GM18870 (cell line): ENCODE data around the gene FREM1.

Source experiments
- ATAC-seq: cut with Tn5 transposase; IDR thresholded peaks from one replicate; pipeline ENCODE4 v1.9.1; 2021; ENCODE audit warnings: moderate library complexity; ENCODE audit not compliant: unreplicated experiment

The FREM1 gene

DNA sequence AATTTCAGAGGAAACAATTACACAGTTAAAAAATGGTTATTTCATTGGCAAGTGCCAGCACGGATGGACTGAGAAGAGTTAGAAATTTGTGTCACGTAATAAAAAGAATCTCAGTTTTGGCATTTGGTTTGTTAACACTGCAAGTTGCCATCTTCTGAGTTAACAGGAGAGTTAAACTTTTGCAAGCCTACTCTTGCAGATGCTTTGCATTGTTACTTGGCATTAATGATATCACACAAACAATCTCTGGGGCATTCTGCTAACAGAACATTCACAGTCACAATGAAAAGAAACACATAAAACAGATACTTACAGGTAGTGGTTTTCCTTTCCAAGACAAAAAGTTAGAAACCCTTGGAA lies 647 bp downstream of the FREM1 start:
- no peak for ATAC-seq

DNA sequence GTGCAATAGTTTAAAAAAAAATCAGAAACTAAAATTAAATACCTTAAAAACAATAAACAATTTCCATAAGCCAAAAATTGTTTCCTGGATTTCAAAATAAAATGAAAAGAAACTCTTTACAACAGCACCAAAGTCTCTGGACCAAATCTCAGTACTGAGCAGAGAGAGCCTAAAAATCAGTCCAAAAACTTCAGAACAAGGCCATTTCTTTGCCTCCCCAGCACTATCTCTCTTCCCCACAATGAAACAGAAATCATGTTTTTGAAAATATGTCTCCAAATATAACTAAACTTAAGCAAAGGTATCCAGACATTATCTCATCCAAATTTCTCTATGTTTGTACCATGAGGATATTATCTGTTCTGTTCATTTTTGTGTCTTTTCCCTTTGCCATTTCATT lies 1.0 kb downstream of the FREM1 start:
- no peak for ATAC-seq

DNA sequence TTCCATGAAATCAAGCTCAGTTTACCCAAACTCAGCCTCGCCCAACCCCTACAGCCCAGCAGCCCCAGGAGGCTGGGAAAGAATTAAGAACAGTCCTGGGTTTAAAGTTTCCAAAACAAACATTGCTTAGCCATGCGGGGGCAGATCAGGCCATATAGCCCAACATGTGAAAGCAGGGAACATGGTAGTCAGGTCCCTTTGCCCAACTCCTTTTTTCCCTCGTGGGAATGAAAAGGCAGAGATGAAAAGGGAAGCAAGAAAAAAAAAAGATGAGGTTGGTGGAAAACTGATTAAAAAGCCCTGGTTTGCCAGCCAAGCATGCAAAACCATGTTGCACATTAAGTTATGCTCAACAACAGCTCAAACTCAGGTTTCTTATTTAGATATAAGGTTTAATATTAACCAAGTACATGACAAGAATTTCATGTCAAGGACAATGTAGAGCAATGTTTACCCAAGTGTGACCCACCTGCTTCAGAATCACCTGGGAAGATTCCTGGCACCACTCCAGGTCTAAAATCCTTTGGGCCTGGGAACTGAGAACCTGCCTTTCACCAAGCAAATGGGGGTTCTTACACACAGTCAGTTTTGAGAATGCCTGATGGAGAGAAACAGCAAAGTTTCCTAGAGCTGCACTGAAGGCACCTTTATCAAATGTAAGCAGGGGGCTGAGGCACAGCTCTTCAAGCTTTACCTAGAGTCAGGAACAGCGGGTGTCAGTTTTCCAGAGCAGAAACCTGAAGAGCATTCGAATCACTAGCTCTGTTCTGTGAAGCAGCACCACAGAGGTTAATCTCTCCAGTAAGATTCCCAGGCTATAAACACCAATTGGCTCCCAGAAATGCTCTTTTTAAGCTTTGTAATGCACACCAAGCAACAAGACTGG lies 1.7 kb downstream of the FREM1 start:
- ATAC-seq: peak; percentile 41

DNA sequence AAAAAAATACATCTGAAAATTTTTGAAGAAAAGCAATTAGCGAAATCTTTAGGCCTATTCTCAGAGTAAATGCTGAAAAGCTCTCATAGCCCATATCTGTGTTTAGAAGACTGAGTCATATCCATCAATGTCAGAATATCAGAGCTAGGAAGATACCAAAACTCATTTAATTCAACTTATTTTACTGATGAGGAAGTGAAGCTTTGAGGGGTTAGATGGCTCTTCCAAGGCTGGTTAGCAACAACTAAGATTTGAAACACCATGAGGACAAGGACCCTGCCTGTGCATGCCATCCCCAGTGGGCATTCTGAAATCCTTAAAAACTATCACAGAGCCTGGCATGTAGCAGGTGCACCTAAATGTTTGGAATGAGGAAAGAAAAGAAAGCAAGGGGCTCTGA lies 2.5 kb downstream of the FREM1 start:
- no peak for ATAC-seq

DNA sequence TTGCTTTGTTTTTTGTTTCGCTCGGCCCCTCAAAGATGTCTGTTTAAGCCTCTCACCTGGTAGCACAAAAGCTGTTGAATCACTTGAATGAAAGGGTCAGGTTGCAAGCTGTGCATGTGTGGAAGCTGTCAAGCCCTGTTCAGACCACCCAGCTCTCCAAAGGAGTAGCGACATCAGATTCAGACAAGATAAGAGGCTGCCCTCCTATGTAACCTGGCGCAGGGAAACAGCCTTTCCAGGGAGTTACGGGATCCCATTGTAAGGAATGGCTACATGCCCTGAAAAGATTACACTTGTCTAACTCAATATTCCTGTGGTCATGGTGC lies 2.9 kb downstream of the FREM1 start:
- ATAC-seq: no peak

DNA sequence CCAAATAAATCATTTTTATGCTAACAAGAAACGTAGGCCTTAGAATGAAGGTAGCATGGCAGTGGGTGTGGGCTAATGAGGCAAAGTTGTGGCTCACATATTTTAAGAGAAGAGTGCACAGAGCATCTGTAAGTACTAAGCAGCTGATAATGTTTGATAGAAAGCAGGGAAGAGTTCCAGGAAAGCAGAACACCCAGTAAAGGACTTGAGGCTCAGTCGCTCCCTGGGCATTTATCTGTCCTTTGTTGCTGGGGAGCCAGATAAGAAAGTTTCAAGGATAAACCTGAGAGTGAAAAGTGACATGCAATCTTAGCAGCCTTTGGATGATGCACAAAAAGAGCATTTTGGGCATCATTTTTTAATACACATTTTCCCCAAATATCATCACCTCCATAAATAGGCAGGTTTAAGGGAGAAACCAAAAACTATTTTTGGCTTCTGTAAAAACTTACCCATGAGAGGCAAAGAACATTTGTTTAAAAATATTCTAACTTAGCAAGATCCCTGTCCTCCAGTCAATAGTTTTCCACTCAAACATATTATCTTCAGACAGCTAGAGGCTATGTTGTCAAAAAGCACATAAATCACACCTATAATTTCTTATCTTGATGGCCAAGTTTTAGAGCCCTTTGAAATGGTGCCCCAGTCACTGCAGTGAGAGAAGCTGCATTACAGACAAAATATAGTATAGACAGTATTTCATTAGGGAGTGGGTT lies 3.4 kb downstream of the FREM1 start:
- no peak for ATAC-seq

DNA sequence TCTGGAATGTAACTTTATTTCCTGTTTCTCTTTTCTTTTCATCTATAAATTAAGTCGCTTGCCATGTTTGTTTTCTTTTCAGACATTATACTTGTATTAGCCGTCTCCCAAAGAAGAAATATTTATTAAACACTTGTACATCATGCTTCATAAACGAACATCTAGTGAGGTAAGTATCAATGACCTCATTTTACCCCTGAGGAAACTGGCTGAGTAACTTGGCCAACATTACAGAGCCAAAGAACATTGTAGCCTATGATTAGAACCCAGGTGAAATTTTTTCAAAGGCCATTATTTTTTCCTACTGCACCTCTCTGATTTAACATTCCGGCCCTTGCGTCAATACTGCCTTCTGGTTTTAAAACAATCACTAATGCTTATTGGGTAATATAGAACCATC lies 4.2 kb downstream of the FREM1 start:
- ATAC-seq: no peak

DNA sequence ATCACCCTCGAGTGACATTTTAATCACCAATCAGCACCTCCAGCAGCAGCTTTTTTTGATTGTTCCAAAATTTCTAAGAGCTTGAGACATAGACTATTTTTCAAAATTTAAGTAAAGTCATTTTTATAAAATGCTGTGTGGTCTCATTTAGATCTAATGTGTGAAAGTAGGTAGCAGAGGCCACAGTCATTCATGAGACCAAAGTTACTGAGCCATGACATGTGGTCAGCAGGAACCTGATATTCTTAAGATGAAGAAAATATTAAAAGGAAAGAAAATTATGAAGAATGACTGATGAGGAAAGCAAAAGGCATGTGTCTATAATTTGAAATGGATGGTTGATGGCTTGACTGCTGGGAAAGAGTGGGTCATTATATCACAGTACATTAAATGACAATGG lies 7.2 kb downstream of the FREM1 start:
- no peak for ATAC-seq

DNA sequence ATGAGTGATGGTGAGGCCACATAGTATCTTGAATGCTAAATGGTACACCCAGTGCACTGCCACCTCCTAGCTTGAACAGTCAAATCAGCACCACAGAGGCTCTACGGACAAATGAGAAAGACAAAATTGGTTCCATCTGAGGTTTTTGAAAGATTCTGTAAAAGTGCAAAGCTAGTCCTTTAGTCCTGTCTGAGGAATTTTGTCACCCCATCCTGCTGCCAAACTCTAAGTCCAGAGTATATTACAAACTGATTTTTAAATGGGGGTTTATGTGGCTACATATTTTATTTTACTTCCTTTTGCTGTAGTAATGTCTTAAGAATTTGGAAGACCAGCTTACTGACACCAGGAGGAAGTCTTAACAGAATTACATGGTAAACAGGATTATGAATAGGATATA lies 7.7 kb downstream of the FREM1 start:
- ATAC-seq: no peak

DNA sequence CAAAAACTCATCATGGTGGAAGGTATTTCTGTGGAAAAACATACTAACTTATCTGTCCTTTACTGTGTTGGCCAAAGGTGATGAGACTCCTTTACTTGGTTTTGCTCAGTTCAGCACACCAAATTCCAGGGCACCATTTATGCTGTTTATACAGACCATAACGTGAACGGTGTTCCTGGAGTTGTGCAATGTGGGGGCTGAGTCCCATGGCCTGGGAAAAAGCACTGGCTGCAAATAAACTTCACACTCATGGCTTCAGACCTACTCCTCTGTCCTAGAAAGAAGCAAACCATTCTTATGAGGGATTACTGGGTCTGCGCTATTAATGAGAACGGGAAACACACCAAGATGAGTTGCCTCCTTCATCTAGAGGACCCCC lies 10.4 kb downstream of the FREM1 start:
- ATAC-seq: no peak

DNA sequence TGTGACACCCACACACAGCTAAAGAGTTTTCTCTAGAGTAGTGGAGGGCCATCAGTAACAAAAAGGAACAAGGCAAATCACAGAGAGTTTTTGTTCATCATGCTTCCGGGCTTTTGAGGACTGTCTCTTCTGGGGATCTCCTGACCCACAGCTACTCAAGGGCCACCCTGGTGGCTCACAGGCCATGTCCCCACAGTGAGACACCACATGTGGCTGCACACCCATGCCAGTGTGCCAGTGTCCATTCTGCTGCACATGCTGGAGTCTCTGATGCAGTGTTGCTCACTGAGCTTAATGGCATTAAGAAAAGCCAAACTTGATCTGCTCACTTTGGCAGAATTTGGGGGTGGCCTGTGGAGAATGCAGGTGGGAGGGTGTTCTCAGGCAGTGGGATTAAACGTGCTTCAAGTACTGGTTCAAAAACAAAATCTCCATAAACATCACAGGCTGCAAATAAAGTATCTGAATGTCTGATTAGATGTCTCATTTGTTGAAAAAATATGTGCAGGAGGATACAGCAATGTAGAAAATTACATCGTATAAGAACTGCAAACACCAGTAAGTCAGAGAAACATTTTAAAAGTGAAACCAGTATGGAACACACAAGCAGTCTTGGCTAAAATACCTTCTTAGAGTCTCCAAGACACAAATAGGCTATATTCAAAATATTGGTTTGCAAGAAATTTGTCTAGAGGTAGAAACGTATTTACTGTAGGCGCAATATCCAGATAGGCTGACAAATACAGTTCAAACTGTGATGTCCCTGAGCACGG lies 11.0 kb downstream of the FREM1 start:
- ATAC-seq: no peak

DNA sequence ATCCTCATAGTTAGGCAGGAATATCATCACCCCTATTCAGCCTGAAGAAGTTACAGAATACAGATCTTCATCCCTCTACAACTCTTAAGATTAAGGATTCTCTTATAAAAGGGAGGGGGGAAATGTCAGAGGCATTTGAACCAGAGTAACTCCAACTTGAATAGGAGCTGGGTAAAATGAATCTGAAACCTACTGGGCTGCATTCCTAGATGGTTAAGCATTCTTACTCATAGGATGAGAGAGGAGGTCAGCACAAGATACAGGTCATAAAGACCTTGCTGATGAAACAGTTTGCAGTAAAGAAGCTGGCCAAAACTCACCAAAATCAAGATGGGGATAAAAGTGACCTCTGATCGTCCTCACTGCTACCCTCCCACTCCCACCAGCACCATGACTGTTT lies 14.4 kb downstream of the FREM1 start:
- no peak for ATAC-seq

DNA sequence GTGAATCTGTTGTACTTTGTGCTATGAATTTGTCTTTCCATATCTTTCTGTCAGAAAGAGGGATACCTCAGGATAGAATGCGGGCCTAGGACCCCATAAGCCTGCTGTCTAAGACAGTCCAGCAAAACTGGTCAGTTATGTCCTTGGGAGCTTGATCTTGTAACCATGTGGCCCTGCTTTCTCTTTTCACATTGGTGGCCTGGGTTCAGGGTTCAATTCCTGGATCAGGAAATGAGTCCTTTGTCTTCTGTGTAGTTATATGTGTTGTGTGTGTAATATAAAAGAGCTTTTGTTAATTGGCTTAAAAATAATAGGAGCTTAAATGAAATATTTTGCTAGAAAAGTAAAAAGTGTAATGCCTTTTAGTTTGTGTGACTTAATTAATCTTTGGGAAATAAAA lies 16.9 kb downstream of the FREM1 start:
- no peak for ATAC-seq

DNA sequence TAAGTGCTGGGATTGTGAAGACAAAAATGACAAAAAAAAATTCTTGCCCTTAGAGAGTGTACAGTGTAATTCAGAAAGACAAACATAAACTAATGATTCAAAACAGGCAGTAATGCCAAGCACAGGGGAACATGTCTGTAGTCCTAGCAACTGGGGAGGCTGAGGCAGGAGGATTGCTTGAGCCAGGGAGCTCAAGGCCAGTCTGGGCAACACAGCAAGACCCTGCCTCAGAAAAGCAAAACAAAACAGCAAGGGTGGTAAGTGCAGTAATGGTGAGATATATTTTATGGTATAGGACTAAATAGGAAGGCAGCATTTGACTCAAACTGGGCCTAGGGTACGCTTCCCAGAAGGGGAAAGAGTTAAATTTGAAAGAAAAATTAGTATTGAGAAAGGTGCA lies 18.9 kb downstream of the FREM1 start:
- ATAC-seq: no peak

DNA sequence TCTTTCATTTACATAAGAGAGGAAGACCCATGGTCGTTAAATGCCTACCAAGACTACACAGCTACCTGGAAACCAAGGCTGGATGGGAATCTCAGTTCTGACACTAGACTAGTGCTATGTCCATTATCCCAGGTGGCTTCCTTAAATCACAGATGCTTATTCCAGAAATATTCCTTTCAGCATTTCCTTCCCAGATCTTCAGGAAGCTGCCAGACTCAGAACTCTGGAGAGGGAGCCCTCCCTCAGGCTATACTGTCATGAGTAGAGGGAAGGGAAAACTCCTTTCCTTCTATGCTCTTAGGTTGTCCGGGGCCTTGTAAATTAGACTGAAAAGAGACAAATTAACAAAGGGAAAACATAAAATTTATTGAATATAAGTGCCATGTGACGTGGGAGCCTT lies 20.8 kb downstream of the FREM1 start:
- ATAC-seq: no peak

DNA sequence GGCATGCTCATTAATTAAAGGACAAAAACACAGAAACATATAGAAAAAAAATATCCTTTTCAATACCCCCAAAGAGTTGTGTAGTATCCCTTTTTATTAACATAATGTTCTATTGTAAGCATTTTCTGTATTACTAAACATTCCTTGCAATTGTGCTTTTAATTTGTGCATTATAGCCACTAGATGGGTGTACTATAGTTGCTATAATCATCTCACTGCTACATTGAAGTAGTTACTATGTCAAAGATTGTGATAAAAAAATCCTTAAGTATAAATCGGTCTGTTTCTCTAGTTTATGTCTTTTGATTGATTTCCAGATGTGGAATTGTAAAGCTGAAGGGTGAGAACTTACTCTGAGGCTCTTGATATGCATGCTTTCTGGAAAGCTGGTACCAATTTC lies 21.4 kb downstream of the FREM1 start:
- no peak for ATAC-seq

DNA sequence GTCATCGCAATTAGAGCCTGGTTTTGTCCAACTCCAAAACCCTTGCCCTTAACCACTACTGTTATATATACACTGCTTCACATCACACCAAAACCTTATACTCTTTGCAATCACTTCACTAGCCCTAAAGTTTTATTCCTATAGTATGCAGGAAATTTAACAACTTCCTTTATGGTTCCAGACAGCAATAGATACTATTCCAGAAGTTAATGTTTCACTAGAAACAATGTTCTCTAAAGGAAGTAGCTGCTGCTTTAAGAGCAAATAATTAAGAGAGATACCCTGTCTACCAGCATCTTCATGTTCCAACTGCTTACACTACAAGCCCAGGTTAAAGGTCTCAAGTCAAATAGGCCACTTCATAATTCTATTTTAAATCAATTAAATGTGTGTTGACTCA lies 22.0 kb downstream of the FREM1 start:
- no peak for ATAC-seq

DNA sequence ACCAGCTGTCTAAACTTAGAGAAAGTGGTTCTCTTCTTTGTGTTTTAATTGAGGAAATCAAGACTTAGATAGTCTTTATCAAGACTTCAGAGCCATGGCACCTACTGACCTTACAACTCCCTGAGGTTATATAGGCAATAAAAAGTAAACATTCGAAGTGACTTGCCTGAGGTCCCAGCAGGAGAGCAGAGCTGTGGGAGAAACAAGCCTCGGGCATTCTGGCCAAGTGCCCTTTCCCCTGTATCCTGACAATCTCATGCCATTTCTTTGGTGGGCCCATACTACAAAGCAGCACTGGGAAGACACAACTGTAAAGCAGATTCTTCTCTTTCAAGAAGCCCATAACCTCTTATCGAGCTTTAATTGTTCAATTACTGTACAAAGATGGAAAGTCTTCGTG lies 23.1 kb downstream of the FREM1 start:
- ATAC-seq: no peak

DNA sequence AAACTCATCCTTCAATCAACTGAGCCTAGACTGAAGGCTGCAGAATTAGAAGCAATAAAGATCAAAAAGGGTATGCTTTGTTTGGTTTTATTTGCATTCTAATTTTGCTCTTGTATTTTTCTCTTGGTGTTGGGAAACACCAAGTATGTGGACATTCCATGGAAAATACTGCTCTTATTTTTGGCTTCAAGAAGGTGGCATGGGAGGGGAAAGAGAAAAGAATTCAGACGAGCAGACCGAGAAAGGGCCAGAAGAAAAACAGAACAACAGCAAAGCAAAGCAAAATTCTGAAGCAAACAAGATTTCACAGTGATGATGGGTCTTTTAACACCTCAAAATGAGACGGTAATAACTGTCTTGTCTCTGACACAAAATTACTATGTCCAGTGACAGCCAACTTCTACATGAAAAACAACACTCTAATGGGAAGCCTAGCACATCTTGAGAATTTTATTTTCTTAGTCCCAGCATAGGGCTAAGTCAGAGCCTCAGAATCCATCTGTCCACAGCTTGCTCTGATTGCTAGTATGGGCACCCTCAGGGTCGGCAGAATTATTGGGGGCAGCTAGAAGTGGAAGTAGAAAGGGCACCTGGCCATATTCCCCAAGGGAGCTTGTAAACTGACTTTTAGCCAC lies 26.8 kb downstream of the FREM1 start:
- ATAC-seq: no peak

DNA sequence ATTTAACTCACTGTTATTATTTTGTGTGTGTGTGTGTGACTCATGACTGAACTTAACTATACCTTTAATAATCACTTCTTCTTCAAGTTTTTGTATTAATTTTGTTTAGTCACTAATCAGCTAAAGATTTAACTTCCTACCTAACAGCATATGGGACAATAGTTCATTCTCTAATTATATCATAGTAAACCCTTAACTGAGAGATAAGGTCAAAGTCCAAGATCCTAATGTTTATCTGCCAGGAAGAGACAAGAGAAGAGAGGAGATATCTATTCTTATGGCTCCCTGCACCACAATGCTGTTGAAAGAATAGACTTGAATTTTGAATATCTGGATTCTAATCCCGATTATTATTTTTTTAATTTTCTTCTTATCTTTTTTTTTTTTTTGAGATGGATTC lies 28.1 kb downstream of the FREM1 start:
- no peak for ATAC-seq

DNA sequence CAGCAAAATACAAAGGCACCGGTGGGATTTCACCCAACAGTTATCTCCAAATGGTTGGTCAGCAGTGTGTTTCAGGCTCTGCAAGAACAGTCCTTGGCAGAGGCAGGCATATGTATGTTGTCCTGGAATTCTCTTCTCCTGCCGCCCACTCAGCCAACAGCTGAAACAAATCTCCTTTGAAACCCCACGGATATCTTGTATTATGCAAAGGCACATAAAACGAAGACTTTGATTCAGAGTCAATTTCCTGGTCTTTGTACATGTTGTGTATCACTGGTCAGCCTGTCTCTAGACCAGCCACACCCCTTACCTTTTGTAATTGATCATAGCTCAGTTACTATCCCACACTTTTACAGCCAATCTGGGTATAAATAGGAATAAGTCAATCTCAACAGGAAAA lies 29.2 kb downstream of the FREM1 start:
- no peak for ATAC-seq

DNA sequence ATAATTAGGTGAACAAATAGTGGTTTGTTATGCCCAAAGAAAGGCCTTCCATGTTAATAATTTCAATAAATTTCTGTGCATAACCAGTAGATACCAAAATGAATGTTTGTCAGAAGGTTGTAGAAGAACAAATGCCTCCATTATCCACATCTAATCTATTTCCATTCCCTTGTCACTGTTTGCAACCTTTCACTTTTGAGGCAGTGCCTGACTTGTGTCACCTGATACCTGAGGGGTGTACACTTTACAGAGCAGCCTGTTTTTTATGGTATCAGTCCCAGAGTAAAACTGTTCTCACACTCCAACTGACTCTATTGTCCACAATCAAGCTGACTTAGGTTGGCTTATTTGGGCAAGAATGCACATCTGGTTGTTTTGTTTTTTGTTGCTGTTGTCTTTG lies 40.1 kb downstream of the FREM1 start:
- ATAC-seq: no peak
